ENCODE measurements around the gene AOPEP. TPM values are rescaled to one million over a fixed set of nuclear protein-coding genes. Genes with fewer than 3 reads are reported as not detected.

AOPEP gene
- total and polyA plus RNA-seq, 8 donors: 73.9 to 407 (median 101) TPM

GRCh38 chr9:95003689-95004410 is 277.4 kb downstream of the AOPEP start:
- 7 to 10% (median 9%) methylated on average over 19 of the region's 19 CpGs for WGBS, 5 donors
- DNase-seq: peak; percentile 60 to 87
- peaks cover 0 to 7% (median 0%) of the 10 kb centered on the region in 3 donors for H3K27me3 ChIP-seq
- H3K27ac ChIP-seq: peak overlapping the region; percentile 95 to 100 (median 99)
- peaks cover 0 to 5% (median 0%) of the 10 kb centered on the region in 4 donors for H3K36me3 ChIP-seq
- H3K4me1 ChIP-seq: peaks cover 21 to 45% (median 32%) of the 10 kb centered on the region in 4 donors
- peak overlapping the region; percentile 63 to 83 (median 72) for H3K4me3 ChIP-seq
- intact Hi-C loops (cut with DNase I; ENCODE audit: low total_unique reads): no loop called here
- no peaks in the 10 kb centered on the region for H3K9me3 ChIP-seq
- TF ChIP-seq EP300 (IDR thresholded peaks at IDR 0.05) (no peak), POLR2AphosphoS5 (IDR thresholded peaks at IDR 0.05) (peak in 2 of 3 donors; percentile 3 to 17), POLR2A (IDR thresholded peaks at IDR 0.05) (no peak), CTCF (IDR thresholded peaks at IDR 0.05) (peak in 2 of 7 experiments; percentile 16 to 28)

DNA sequence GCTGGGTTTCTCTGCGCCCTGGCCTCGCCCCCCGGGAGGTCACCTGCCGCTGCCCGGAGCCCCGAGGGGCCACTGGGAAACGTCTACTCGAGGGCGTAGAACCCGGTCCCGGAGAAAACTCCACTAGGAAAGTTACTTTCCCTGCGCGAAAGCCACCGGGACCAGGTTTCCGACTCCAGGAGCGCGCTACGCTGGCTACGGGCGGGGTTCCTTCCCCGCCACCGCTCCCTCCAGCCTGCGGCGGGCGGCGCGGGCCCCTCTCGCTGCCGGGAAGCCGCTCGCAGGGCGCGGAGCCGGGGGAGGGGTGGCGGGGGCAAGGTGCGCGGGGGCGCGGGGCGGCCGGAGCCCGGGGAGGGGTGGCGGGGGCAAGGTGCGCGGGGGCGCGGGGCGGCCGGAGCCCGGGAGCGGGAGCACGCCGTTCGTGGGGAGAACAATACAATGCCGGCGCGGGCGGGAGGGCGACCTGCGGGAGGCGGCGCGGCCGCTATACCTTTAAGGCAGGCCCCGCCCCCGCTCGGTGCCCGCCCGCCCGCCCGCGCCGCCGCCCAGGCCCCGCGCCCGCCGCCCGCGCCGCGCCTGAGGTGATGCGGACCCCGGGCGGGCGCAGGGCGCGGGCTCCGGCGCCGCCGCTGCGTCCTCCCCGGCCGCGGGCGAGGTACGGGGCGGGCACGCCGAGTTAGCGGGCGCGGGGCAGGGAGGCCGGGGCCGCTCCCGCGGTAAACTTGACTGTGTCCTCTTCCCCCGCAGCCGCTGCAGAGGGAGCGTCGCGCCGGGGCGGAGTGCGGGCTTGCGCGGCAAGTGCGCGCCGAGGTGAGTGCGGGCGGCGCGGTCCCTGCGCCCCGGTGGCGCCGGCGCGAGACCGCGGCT is 278.1 kb downstream of the AOPEP start:
- Histone ChIP-seq H3K36me3 (peaks cover 0 to 6% (median 1%) of the 10 kb centered on the region in 4 donors), H3K4me3 (peak overlapping the region; percentile 63 to 83 (median 72)), H3K27me3 (peaks cover 0 to 7% (median 0%) of the 10 kb centered on the region in 3 donors), H3K4me1 (peaks cover 21 to 48% (median 33%) of the 10 kb centered on the region in 4 donors), H3K9me3 (no peaks in the 10 kb centered on the region), H3K27ac (peak overlapping the region; percentile 95 to 100 (median 99))
- peak; percentile 74 to 86 for DNase-seq
- intact Hi-C loops (cut with DNase I; ENCODE audit: low total_unique reads): no loop called here
- TF ChIP-seq POLR2AphosphoS5 (IDR thresholded peaks at IDR 0.05): peak in 1 of 3 donors; percentile 12
- TF ChIP-seq POLR2A (IDR thresholded peaks at IDR 0.05): no peak
- WGBS, 5 donors: 1% methylated on average over 21 to 131 of the region's 133 CpGs

- H3K27me3 ChIP-seq: peaks cover 0 to 7% (median 0%) of the 10 kb centered on the region in 3 donors
- TF ChIP-seq EP300 (IDR thresholded peaks at IDR 0.05) (no peak), POLR2AphosphoS5 (IDR thresholded peaks at IDR 0.05) (no peak), POLR2A (IDR thresholded peaks at IDR 0.05) (no peak), CTCF (IDR thresholded peaks at IDR 0.05) (no peak)
- no peaks in the 10 kb centered on the region for H3K9me3 ChIP-seq
- peaks cover 25 to 51% (median 36%) of the 10 kb centered on the region in 4 donors for H3K4me1 ChIP-seq
- H3K36me3 ChIP-seq: peaks cover 0 to 9% (median 3%) of the 10 kb centered on the region in 4 donors
- H3K4me3 ChIP-seq: peak overlapping the region; percentile 63 to 83 (median 72)
- 2 to 5% (median 4%) methylated on average over 21 to 49 of the region's 49 CpGs for WGBS, 5 donors
- peak overlapping the region; percentile 95 to 100 (median 99) for H3K27ac ChIP-seq
- peak in 1 of 2 donors; percentile 57 for DNase-seq
- intact Hi-C loops (cut with DNase I; ENCODE audit: low total_unique reads): no loop called here
Observed at GRCh38 chr9:95005278-95006143, 279.0 kb downstream of the AOPEP start.

- Histone ChIP-seq H3K9me3 (no peaks in the 10 kb centered on the region), H3K27ac (peak overlapping the region; percentile 70 to 100 (median 99)), H3K27me3 (peaks cover 0 to 7% (median 0%) of the 10 kb centered on the region in 3 donors), H3K4me3 (peak overlapping the region; percentile 63 to 83 (median 72)), H3K4me1 (peaks cover 25 to 59% (median 41%) of the 10 kb centered on the region in 4 donors), H3K36me3 (peaks cover 5 to 17% (median 11%) of the 10 kb centered on the region in 4 donors)
- peak in 1 of 3 donors; percentile 18 for TF ChIP-seq POLR2AphosphoS5 (IDR thresholded peaks at IDR 0.05)
- no peak for TF ChIP-seq EP300 (IDR thresholded peaks at IDR 0.05)
- 11 to 28% (median 16%) methylated on average over 5 of the region's 5 CpGs for WGBS, 5 donors
- peak in 1 of 2 donors; percentile 55 for DNase-seq
- intact Hi-C loops (cut with DNase I; ENCODE audit: low total_unique reads): no loop called here
Observed at GRCh38 chr9:95007226-95007869, 280.8 kb downstream of the AOPEP start.
